Measurements from ENCODE around the gene ZBTB7A.

DNA sequence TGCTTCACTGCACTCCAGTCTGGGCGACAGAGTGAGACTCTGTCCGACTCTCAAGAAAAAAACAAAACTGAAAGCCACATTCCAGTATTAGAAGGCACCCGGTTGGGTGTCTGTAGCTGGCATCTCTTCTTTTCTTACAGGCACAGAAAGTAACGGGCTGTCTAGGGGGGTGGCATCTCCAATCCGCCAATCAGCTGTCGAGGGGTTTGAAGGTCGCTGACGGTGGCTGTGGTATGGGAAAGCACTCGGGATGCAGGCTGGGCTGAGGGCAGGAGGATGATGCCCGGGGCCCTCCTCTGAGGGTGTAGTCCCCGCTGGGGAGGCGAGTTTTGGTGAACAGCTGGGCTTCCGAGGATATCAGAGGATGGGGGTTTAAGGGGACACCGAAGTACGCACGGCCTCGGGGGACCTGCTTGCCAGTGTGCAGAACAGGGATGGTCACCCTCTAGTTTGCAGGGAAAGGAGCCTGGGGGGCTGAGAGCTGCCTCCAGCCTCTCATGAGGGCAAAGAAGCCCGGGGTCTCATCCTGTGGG, 27.0 kb upstream of the ZBTB7A start:
- TF ChIP-seq, protein P1, sequence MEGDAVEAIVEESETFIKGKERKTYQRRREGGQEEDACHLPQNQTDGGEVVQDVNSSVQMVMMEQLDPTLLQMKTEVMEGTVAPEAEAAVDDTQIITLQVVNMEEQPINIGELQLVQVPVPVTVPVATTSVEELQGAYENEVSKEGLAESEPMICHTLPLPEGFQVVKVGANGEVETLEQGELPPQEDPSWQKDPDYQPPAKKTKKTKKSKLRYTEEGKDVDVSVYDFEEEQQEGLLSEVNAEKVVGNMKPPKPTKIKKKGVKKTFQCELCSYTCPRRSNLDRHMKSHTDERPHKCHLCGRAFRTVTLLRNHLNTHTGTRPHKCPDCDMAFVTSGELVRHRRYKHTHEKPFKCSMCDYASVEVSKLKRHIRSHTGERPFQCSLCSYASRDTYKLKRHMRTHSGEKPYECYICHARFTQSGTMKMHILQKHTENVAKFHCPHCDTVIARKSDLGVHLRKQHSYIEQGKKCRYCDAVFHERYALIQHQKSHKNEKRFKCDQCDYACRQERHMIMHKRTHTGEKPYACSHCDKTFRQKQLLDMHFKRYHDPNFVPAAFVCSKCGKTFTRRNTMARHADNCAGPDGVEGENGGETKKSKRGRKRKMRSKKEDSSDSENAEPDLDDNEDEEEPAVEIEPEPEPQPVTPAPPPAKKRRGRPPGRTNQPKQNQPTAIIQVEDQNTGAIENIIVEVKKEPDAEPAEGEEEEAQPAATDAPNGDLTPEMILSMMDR (IDR thresholded peaks at IDR 0.05), result no peak
- no peak for TF ChIP-seq POLR2A (IDR thresholded peaks at IDR 0.05)
